Loucy (cell line): ENCODE results near the gene RPL38.

Source experiments
- H2AFZ ChIP-seq: fragments of 200-600 bp; sonication (generic); 2 replicates; pipeline ENCODE4 v1.6.0; 2016; ENCODE audit warnings: antibody characterized with exemption, mild to moderate bottlenecking, low read length, moderate library complexity
- H3F3A ChIP-seq: fragments of 200-600 bp; 2 replicates; pipeline ENCODE4 v1.6.0; 2016; ENCODE audit warnings: antibody characterized with exemption, low read depth, mild to moderate bottlenecking
- H3K27me3 ChIP-seq: fragments of 200-600 bp; sonication (generic); 2 replicates; pipeline ENCODE4 v1.6.1; 2014; ENCODE audit warnings: low read length, mild to moderate bottlenecking; ENCODE audit not compliant: insufficient read depth, poor library complexity, severe bottlenecking
- H3K36me3 ChIP-seq: fragments of 200-600 bp; sonication (generic); 2 replicates; pipeline ENCODE4 v1.6.1; 2016; ENCODE audit warnings: low read length; ENCODE audit not compliant: insufficient read depth
- H3K4me1 ChIP-seq: fragments of 200-600 bp; sonication (generic); 2 replicates; pipeline ENCODE4 v1.5.1; 2014; ENCODE audit warnings: low read length, mild to moderate bottlenecking; ENCODE audit not compliant: insufficient read depth, poor library complexity, severe bottlenecking
- H3K4me2 ChIP-seq: fragments of 200-600 bp; sonication (generic); 2 replicates; pipeline ENCODE4 v1.6.0; 2014; ENCODE audit warnings: antibody characterized with exemption, low read length, low read depth, mild to moderate bottlenecking; ENCODE audit not compliant: poor library complexity, severe bottlenecking
- H3K4me3 ChIP-seq: fragments of 200-600 bp; sonication (generic); 2 replicates; pipeline ENCODE4 v1.5.1; 2014; ENCODE audit warnings: low read length, mild to moderate bottlenecking, mixed read lengths; ENCODE audit not compliant: poor library complexity, severe bottlenecking
- H3K79me2 ChIP-seq: fragments of 200-600 bp; sonication (generic); 2 replicates; pipeline ENCODE4 v1.6.1; 2014; ENCODE audit warnings: low read length; ENCODE audit not compliant: insufficient read depth
- H3K9ac ChIP-seq: fragments of 200-600 bp; sonication (generic); 2 replicates; pipeline ENCODE4 v1.6.0; 2014; ENCODE audit warnings: mild to moderate bottlenecking, low read depth, low read length, moderate library complexity; ENCODE audit not compliant: poor library complexity, severe bottlenecking
- H3K9me2 ChIP-seq: fragments of 200-600 bp; sonication (generic); replicated peaks from 2 replicates; pipeline ENCODE4 v1.6.1; 2016; ENCODE audit warnings: low read depth, low read length, mixed read lengths
- H3K9me3 ChIP-seq: fragments of 200-600 bp; sonication (generic); 2 replicates; pipeline ENCODE4 v1.6.1; 2014; ENCODE audit warnings: mild to moderate bottlenecking, antibody characterized with exemption, low read length, low read depth; ENCODE audit not compliant: insufficient read depth
- H4K20me1 ChIP-seq: fragments of 200-600 bp; sonication (generic); 2 replicates; pipeline ENCODE4 v1.6.0; 2014; ENCODE audit warnings: antibody characterized with exemption, low read length, mild to moderate bottlenecking; ENCODE audit not compliant: insufficient read depth, poor library complexity, severe bottlenecking
- CTCF ChIP-seq: fragments of 200-600 bp; sonication (generic); conservative IDR thresholded peaks from 2 replicates; pipeline ENCODE4 v1.5.1; 2014; ENCODE audit warnings: mild to moderate bottlenecking, antibody characterized with exemption, low read length
- EZH2phosphoT487 ChIP-seq: fragments of 200-600 bp; IDR thresholded peaks from 2 replicates; pipeline ENCODE4 v1.6.1; 2018; ENCODE audit warnings: antibody characterized with exemption, mild to moderate bottlenecking, moderate library complexity, borderline replicate concordance

RPL38 gene

GRCh38 chr17:74251051-74251450 lies 47.6 kb downstream of the RPL38 start:
- H3F3A ChIP-seq: no peaks in the 10 kb centered on the region

GRCh38 chr17:74251569-74251968 lies 48.1 kb downstream of the RPL38 start:
- TF ChIP-seq CTCF (no peak), EZH2phosphoT487 (no peak)

More at GRCh38 chr17:74251051-74251450, 47.6 kb downstream of the RPL38 start:
- H3K27me3 ChIP-seq: no peaks in the 10 kb centered on the region
- H3K9ac ChIP-seq: no peak overlapping the region
- no peaks in the 10 kb centered on the region for H3K36me3 ChIP-seq
- H2AFZ ChIP-seq: no peak overlapping the region
- H3K79me2 ChIP-seq: no peaks in the 10 kb centered on the region
- H3K9me2 ChIP-seq: no peaks in the 10 kb centered on the region
- H4K20me1 ChIP-seq: no peaks in the 10 kb centered on the region
- H3K9me3 ChIP-seq: no peaks in the 10 kb centered on the region
- no peaks in the 10 kb centered on the region for H3K4me1 ChIP-seq
- no peak overlapping the region for H3K4me2 ChIP-seq
- TF ChIP-seq CTCF: no peak
- no peak for TF ChIP-seq EZH2phosphoT487
- H3K4me3 ChIP-seq: no peak overlapping the region

GRCh38 chr17:74252211-74252610 lies 48.7 kb downstream of the RPL38 start:
- no peak overlapping the region for H3K9ac ChIP-seq
- no peaks in the 10 kb centered on the region for H3K27me3 ChIP-seq
- H4K20me1 ChIP-seq: no peaks in the 10 kb centered on the region
- H2AFZ ChIP-seq: no peak overlapping the region
- no peaks in the 10 kb centered on the region for H3F3A ChIP-seq
- no peaks in the 10 kb centered on the region for H3K9me3 ChIP-seq
- no peak overlapping the region for H3K4me3 ChIP-seq
- TF ChIP-seq EZH2phosphoT487 (no peak), CTCF (no peak)
- no peaks in the 10 kb centered on the region for H3K4me1 ChIP-seq
- no peaks in the 10 kb centered on the region for H3K9me2 ChIP-seq
- H3K79me2 ChIP-seq: no peaks in the 10 kb centered on the region
- H3K36me3 ChIP-seq: no peaks in the 10 kb centered on the region
- no peak overlapping the region for H3K4me2 ChIP-seq

More at GRCh38 chr17:74251569-74251968, 48.1 kb downstream of the RPL38 start:
- H3K4me2 ChIP-seq: no peak overlapping the region
- H3K9ac ChIP-seq: no peak overlapping the region
- H3K36me3 ChIP-seq: no peaks in the 10 kb centered on the region
- H3K4me3 ChIP-seq: no peak overlapping the region
- H3K4me1 ChIP-seq: no peaks in the 10 kb centered on the region
- no peaks in the 10 kb centered on the region for H4K20me1 ChIP-seq
- H3K79me2 ChIP-seq: no peaks in the 10 kb centered on the region
- H3K9me2 ChIP-seq: no peaks in the 10 kb centered on the region
- no peaks in the 10 kb centered on the region for H3K9me3 ChIP-seq
- no peak overlapping the region for H2AFZ ChIP-seq
- no peaks in the 10 kb centered on the region for H3F3A ChIP-seq
- H3K27me3 ChIP-seq: no peaks in the 10 kb centered on the region
